MCF 10A (cell line): ENCODE data around the gene MRPL16. TPM values are rescaled to one million over a fixed set of nuclear protein-coding genes. Genes with fewer than 3 reads are reported as not detected.

Experiments
- BruUV-seq: library from RNA; stranded (reverse); fragments of 400-500 nt; replicated peaks from 2 replicates; lab custom pipeline; 2021; lab: Mats Ljungman, UMichigan
- CTCF ChIA-PET: fragments of 300-600 bp; sonication (Branson Sonifier 250); formaldehyde crosslinking; extraction: SDS; loops from one replicate; lab custom pipeline; 2021; ENCODE audit warnings: antibody characterized with exemption, inconsistent platforms; lab: Yijun Ruan, JAX
- POLR2A ChIA-PET: fragments of 300-600, 350-650 bp; sonication (Branson Sonifier 250); formaldehyde crosslinking; extraction: SDS; loops from one replicate; lab custom pipeline; 2020; ENCODE audit warnings: antibody characterized with exemption, inconsistent platforms; lab: Yijun Ruan, JAX
- DNase-seq: peaks from one replicate; pipeline ENCODE4 v3.0.0-alpha.2; 2018; ENCODE audit not compliant: unreplicated experiment
- H3K27ac Mint-ChIP-seq: one replicate; pipeline ENCODE4 v1.8.0; 2022; ENCODE audit warnings: mild to moderate bottlenecking, low read depth, mixed read lengths; ENCODE audit not compliant: unreplicated experiment
- H3K27me3 Mint-ChIP-seq: one replicate; pipeline ENCODE4 v1.8.0; 2022; ENCODE audit warnings: mixed read lengths; ENCODE audit not compliant: insufficient read depth, unreplicated experiment
- H3K36me3 Mint-ChIP-seq: one replicate; pipeline ENCODE4 v1.8.0; 2022; ENCODE audit warnings: mild to moderate bottlenecking, moderate library complexity, mixed read lengths; ENCODE audit not compliant: insufficient read depth, unreplicated experiment
- H3K4me1 Mint-ChIP-seq: one replicate; pipeline ENCODE4 v1.8.0; 2022; ENCODE audit warnings: mixed read lengths; ENCODE audit not compliant: insufficient read depth, unreplicated experiment
- H3K4me3 Mint-ChIP-seq: one replicate; pipeline ENCODE4 v1.8.0; 2022; ENCODE audit warnings: mild to moderate bottlenecking, moderate library complexity, mixed read lengths; ENCODE audit not compliant: unreplicated experiment
- H3K9me3 Mint-ChIP-seq: one replicate; pipeline ENCODE4 v1.8.0; 2022; ENCODE audit warnings: mixed read lengths; ENCODE audit not compliant: unreplicated experiment
- CTCF ChIP-seq: fragments of 200-600 bp; IDR thresholded peaks from one replicate; pipeline ENCODE4 v1.8.0; 2022; ENCODE audit warnings: antibody characterized with exemption, mild to moderate bottlenecking; ENCODE audit not compliant: unreplicated experiment
- intact Hi-C: fragments of 100-400 bp; cut with micrococcal nuclease; formaldehyde crosslinking; loops from 2 replicates; pipeline ENCODE4 v1.14.1; 2022
- total RNA-seq: library from RNA; stranded (reverse); gene quantifications from 2 replicates; pipeline ENCODE4 v1.2.3, GENCODE V29; 2022

Gene MRPL16
- total RNA-seq, 1 experiment from 2014 or later: 39.8 TPM

GRCh38 chr11:59756558-59756840 is 54.1 kb downstream of the MRPL16 start:
- intact Hi-C loops: loop anchor here (1.0 to 10.0 kb wide), 2 partner anchors 20 to 408 kb away; no protein-coding TSS in a partner anchor
- Mint-ChIP-seq H3K27me3 (no peaks in the 10 kb centered on the region), H3K36me3 (no peaks in the 10 kb centered on the region), H3K27ac (no peak overlapping the region), H3K4me3 (peak overlapping the region; percentile 92), H3K9me3 (no peaks in the 10 kb centered on the region), H3K4me1 (peaks cover 13% of the 10 kb centered on the region)
- DNase-seq: peak; percentile 45
- BruUV-seq: no TSS peak
- ChIA-PET POLR2A (interaction anchor here (0.7 to 5.4 kb wide), 15 partner anchors 10 to 1117 kb away, joined by 3 to 67 read pairs (median 5); partner anchors contain the start of genes MRPL16, OSBP and PATL1), CTCF (interaction anchor here (0.6 to 7.6 kb wide), 10 partner anchors 10 to 509 kb away, joined by 3 to 160 read pairs (median 14); partner anchors contain the start of genes MRPL16 and PATL1)
- TF ChIP-seq CTCF: no peak

Other genes with a start within 250 kb of the MRPL16 start
- gene OSBP, start 195.0 kb downstream of the MRPL16 start, total RNA-seq: 73.7 and 76.1 TPM in 2 replicates
- gene PATL1, start 141.7 kb downstream of the MRPL16 start, total RNA-seq: 42.6 and 49.6 TPM in 2 replicates
- gene OR10V1, start 96.9 kb downstream of the MRPL16 start, total RNA-seq: not detected in 2 replicates
- 12.1 and 22.1 TPM in 2 replicates for gene STX3, start 55.4 kb downstream of the MRPL16 start, total RNA-seq
- gene CBLIF, start 34.7 kb upstream of the MRPL16 start, total RNA-seq: not detected in 2 replicates
- gene TCN1, start 55.7 kb upstream of the MRPL16 start, total RNA-seq: not detected in 2 replicates
- gene OOSP3, start 68.0 kb upstream of the MRPL16 start, total RNA-seq: not detected in 2 replicates
- gene OOSP1, start 127.7 kb upstream of the MRPL16 start, total RNA-seq: not detected in 2 replicates
- not detected in 2 replicates for gene OOSP4A, start 153.3 kb upstream of the MRPL16 start, total RNA-seq
- gene OOSP4B, start 206.4 kb upstream of the MRPL16 start, total RNA-seq: not detected in 2 replicates
- gene OOSP2, start 229.6 kb upstream of the MRPL16 start, total RNA-seq: not detected in 2 replicates
- gene MS4A3, start 245.9 kb upstream of the MRPL16 start, total RNA-seq: not detected in 2 replicates